GM12878 (cell line): ENCODE results near the gene RAB29. TPM values are rescaled to one million over a fixed set of nuclear protein-coding genes. Genes with fewer than 3 reads are reported as not detected.
A peak's percentile ranks its signal among the peaks of the same experiment; 100 is the strongest.

Experiments used
- CHD2 ChIP-seq: IDR thresholded peaks from 2 replicates; pipeline ENCODE4 v1.6.1; 2011; ENCODE audit warnings: low read depth, low read length, improper control_type of control experiment, borderline replicate concordance
- EP300 ChIP-seq, 2 experiments: fragments of 150-350 bp in 1 of 2; IDR thresholded peaks; 2 replicates each; pipeline ENCODE4 v1.6.1; 2011 to 2012; ENCODE audit warnings: low read depth in 2 of 2, low read length in 2 of 2, borderline replicate concordance in 1 of 2, improper control_type of control experiment in 1 of 2, inconsistent platforms in 1 of 2; ENCODE audit not compliant: control insufficient read depth in 1 of 2
- IKZF1 ChIP-seq: fragments of 450-650 bp; conservative IDR thresholded peaks from 2 replicates; pipeline ENCODE4 v1.6.1; 2017; ENCODE audit warnings: antibody characterized with exemption, mild to moderate bottlenecking
- IKZF2 ChIP-seq, 2 experiments: fragments of 450-650 bp; IDR thresholded peaks; 2 replicates each; pipeline ENCODE4 v1.6.1; 2017; ENCODE audit warnings: mild to moderate bottlenecking in 2 of 2, moderate library complexity in 2 of 2
- LARP7 ChIP-seq: fragments of 450-650 bp; IDR thresholded peaks from 2 replicates; pipeline ENCODE4 v1.6.1; 2017; ENCODE audit warnings: mild to moderate bottlenecking
- MEF2B ChIP-seq: fragments of 450-650 bp; IDR thresholded peaks from 2 replicates; pipeline ENCODE4 v1.6.1; 2018; ENCODE audit warnings: mild to moderate bottlenecking, moderate library complexity; ENCODE audit not compliant: partially characterized antibody, poor library complexity, severe bottlenecking
- MTA2 ChIP-seq: fragments of 450-650 bp; IDR thresholded peaks from 2 replicates; pipeline ENCODE4 v1.6.1; 2016; ENCODE audit warnings: low read depth, mild to moderate bottlenecking, moderate library complexity
- NFYB ChIP-seq: IDR thresholded peaks from 2 replicates; pipeline ENCODE4 v1.6.1; 2011; ENCODE audit warnings: low read depth, mild to moderate bottlenecking, low read length, improper control_type of control experiment, moderate library complexity; ENCODE audit not compliant: insufficient read depth
- RBBP5 ChIP-seq: fragments of 200-600 bp; sonication (generic); conservative IDR thresholded peaks from 2 replicates; pipeline ENCODE4 v1.6.1; 2016
- SIX5 ChIP-seq: IDR thresholded peaks from 2 replicates; pipeline ENCODE4 v1.6.1; 2011; ENCODE audit warnings: mild to moderate bottlenecking, low read depth, low read length, moderate library complexity; ENCODE audit not compliant: severe bottlenecking
- TBL1XR1 ChIP-seq: IDR thresholded peaks from 2 replicates; pipeline ENCODE4 v1.6.1; 2012; ENCODE audit warnings: low read depth, low read length, improper control_type of control experiment
- TCF12 ChIP-seq: IDR thresholded peaks from 2 replicates; pipeline ENCODE4 v1.6.1; 2011; ENCODE audit warnings: low read depth, mild to moderate bottlenecking, low read length
- WRNIP1 ChIP-seq: IDR thresholded peaks from 2 replicates; pipeline ENCODE4 v1.6.1; 2011; ENCODE audit warnings: low read depth, low read length, improper control_type of control experiment, borderline replicate concordance
- polyA plus RNA-seq, 11 experiments: library from polyadenylated mRNA; depleted of rRNA in 4 of 11; unstranded in 6 of 11; stranded (reverse) in 5 of 11; fragments of >200 nt; fragmentation: Nextera tagmentation in 4 of 11; fragmentation: Illumina TruSeq in 1 of 11; extraction: Ambion mirVana in 4 of 11; extraction: Trizol in 1 of 11; gene quantifications; 1 replicate in 1 of 11; 2 replicates in 10 of 11; pipeline versions ENCODE4 v1.2.1 to v1.2.3, GENCODE V29; 2011 to 2016; ENCODE audit warnings: inconsistent platforms in 2 of 11, missing spikeins in 2 of 11, low read depth in 1 of 11
- total RNA-seq, 4 experiments: library from RNA; depleted of rRNA in 3 of 4; stranded (reverse); fragments of >200 nt in 3 of 4; fragmentation: Illumina TruSeq in 1 of 4; extraction: Trizol in 1 of 4; gene quantifications; 2 replicates each; pipeline versions ENCODE4 v1.2.1 to v1.2.3, GENCODE V29; 2013 to 2021
- TF ChIP-seq, protein P1 (sequence below): fragments of 450-650 bp; IDR thresholded peaks from 2 replicates; pipeline ENCODE4 v1.6.1; 2017; ENCODE audit warnings: borderline replicate concordance
- TF ChIP-seq, protein P2 (sequence below): IDR thresholded peaks from 2 replicates; pipeline ENCODE4 v1.6.1; 2012; ENCODE audit warnings: low read length, inconsistent platforms
- TF ChIP-seq, protein P3 (sequence below): IDR thresholded peaks from 2 replicates; pipeline ENCODE4 v1.6.1; 2011; ENCODE audit warnings: borderline replicate concordance, low read depth, mild to moderate bottlenecking, moderate library complexity, low read length; ENCODE audit not compliant: insufficient read depth, poor library complexity, severe bottlenecking
- TF ChIP-seq, protein P4 (sequence below): fragments of 450-650 bp; IDR thresholded peaks from 2 replicates; pipeline ENCODE4 v1.6.1; 2017; ENCODE audit warnings: mild to moderate bottlenecking
- TF ChIP-seq, protein P5 (sequence below): fragments of 150-350 bp; IDR thresholded peaks from 2 replicates; pipeline ENCODE4 v1.6.1; 2016; ENCODE audit warnings: low read depth, low read length
- TF ChIP-seq, protein P6 (sequence below): fragments of 450-650 bp; IDR thresholded peaks from 2 replicates; pipeline ENCODE4 v1.6.1; 2016; ENCODE audit warnings: mild to moderate bottlenecking

RAB29 gene
- total and polyA plus RNA-seq, 10 of the 15 experiments (the other 5 are each of a cell fraction or from before 2014, with no cell fraction given) = 11.7 to 74.5 (median 15.0) TPM

DNA sequence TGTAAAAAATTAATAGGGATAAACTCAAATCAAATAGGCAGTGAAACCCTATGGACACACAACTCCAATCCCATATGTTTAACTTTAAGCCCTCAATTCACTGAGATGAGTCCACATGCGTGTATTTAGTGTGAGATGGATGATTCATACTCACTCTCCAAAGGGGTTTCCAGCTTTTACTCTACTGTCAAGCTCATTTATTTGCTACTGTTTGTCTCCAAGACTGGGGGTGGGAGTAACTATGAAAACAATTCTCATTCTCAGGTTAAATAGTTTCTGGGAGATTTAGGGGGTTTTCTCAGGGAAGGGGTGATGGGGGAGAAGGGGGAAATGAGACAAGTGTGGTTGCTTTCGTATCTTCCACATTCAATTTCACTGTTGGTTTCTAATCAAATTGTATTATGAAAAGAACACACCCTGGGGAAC lies 2.7 kb downstream of the RAB29 start (continued):
- TF ChIP-seq, protein P1, sequence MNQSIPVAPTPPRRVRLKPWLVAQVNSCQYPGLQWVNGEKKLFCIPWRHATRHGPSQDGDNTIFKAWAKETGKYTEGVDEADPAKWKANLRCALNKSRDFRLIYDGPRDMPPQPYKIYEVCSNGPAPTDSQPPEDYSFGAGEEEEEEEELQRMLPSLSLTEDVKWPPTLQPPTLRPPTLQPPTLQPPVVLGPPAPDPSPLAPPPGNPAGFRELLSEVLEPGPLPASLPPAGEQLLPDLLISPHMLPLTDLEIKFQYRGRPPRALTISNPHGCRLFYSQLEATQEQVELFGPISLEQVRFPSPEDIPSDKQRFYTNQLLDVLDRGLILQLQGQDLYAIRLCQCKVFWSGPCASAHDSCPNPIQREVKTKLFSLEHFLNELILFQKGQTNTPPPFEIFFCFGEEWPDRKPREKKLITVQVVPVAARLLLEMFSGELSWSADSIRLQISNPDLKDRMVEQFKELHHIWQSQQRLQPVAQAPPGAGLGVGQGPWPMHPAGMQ = no peak
- TF ChIP-seq WRNIP1 = no peak
- TF ChIP-seq IKZF1 = peak; percentile 81
- peak; percentile 26; the same call in 1 of the 2 replicates for TF ChIP-seq CHD2
- TF ChIP-seq, protein P2, sequence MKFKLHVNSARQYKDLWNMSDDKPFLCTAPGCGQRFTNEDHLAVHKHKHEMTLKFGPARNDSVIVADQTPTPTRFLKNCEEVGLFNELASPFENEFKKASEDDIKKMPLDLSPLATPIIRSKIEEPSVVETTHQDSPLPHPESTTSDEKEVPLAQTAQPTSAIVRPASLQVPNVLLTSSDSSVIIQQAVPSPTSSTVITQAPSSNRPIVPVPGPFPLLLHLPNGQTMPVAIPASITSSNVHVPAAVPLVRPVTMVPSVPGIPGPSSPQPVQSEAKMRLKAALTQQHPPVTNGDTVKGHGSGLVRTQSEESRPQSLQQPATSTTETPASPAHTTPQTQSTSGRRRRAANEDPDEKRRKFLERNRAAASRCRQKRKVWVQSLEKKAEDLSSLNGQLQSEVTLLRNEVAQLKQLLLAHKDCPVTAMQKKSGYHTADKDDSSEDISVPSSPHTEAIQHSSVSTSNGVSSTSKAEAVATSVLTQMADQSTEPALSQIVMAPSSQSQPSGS = peak; percentile 71
- TF ChIP-seq LARP7 = no peak
- TF ChIP-seq, protein P3, sequence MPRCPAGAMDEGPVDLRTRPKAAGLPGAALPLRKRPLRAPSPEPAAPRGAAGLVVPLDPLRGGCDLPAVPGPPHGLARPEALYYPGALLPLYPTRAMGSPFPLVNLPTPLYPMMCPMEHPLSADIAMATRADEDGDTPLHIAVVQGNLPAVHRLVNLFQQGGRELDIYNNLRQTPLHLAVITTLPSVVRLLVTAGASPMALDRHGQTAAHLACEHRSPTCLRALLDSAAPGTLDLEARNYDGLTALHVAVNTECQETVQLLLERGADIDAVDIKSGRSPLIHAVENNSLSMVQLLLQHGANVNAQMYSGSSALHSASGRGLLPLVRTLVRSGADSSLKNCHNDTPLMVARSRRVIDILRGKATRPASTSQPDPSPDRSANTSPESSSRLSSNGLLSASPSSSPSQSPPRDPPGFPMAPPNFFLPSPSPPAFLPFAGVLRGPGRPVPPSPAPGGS = no peak
- peak in 1 of 2 experiments; percentile 87; a peak in 2 of 4 replicates for TF ChIP-seq EP300 (IDR thresholded peaks at IDR 0.05; ENCODE audit: borderline replicate concordance in 1 of 2, control insufficient read depth in 1 of 2, low read depth in 2 of 2, low read length in 2 of 2)
- TF ChIP-seq TBL1XR1 = peak; percentile 65; the same call in 1 of the 2 replicates
- peak; percentile 82 for TF ChIP-seq MTA2
- TF ChIP-seq NFYB = no peak
- peak; percentile 90 to 91 for TF ChIP-seq IKZF2 (IDR thresholded peaks at IDR 0.05)
- TF ChIP-seq, protein P4, sequence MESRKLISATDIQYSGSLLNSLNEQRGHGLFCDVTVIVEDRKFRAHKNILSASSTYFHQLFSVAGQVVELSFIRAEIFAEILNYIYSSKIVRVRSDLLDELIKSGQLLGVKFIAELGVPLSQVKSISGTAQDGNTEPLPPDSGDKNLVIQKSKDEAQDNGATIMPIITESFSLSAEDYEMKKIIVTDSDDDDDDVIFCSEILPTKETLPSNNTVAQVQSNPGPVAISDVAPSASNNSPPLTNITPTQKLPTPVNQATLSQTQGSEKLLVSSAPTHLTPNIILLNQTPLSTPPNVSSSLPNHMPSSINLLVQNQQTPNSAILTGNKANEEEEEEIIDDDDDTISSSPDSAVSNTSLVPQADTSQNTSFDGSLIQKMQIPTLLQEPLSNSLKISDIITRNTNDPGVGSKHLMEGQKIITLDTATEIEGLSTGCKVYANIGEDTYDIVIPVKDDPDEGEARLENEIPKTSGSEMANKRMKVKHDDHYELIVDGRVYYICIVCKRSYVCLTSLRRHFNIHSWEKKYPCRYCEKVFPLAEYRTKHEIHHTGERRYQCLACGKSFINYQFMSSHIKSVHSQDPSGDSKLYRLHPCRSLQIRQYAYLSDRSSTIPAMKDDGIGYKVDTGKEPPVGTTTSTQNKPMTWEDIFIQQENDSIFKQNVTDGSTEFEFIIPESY = no peak
- no peak for TF ChIP-seq SIX5
- TF ChIP-seq, protein P5, sequence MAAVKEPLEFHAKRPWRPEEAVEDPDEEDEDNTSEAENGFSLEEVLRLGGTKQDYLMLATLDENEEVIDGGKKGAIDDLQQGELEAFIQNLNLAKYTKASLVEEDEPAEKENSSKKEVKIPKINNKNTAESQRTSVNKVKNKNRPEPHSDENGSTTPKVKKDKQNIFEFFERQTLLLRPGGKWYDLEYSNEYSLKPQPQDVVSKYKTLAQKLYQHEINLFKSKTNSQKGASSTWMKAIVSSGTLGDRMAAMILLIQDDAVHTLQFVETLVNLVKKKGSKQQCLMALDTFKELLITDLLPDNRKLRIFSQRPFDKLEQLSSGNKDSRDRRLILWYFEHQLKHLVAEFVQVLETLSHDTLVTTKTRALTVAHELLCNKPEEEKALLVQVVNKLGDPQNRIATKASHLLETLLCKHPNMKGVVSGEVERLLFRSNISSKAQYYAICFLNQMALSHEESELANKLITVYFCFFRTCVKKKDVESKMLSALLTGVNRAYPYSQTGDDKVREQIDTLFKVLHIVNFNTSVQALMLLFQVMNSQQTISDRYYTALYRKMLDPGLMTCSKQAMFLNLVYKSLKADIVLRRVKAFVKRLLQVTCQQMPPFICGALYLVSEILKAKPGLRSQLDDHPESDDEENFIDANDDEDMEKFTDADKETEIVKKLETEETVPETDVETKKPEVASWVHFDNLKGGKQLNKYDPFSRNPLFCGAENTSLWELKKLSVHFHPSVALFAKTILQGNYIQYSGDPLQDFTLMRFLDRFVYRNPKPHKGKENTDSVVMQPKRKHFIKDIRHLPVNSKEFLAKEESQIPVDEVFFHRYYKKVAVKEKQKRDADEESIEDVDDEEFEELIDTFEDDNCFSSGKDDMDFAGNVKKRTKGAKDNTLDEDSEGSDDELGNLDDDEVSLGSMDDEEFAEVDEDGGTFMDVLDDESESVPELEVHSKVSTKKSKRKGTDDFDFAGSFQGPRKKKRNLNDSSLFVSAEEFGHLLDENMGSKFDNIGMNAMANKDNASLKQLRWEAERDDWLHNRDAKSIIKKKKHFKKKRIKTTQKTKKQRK = no peak
- no peak for TF ChIP-seq TCF12
- TF ChIP-seq, protein P6, sequence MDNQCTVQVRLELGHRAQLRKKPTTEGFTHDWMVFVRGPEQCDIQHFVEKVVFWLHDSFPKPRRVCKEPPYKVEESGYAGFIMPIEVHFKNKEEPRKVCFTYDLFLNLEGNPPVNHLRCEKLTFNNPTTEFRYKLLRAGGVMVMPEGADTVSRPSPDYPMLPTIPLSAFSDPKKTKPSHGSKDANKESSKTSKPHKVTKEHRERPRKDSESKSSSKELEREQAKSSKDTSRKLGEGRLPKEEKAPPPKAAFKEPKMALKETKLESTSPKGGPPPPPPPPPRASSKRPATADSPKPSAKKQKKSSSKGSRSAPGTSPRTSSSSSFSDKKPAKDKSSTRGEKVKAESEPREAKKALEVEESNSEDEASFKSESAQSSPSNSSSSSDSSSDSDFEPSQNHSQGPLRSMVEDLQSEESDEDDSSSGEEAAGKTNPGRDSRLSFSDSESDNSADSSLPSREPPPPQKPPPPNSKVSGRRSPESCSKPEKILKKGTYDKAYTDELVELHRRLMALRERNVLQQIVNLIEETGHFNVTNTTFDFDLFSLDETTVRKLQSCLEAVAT = no peak
- TF ChIP-seq RBBP5 = no peak
- peak; percentile 59 for TF ChIP-seq MEF2B
